GM19025 (cell line): ENCODE results near the gene MTARC1.
A peak's percentile ranks its signal among the peaks of the same experiment; 100 is the strongest.

Source experiments
- ATAC-seq: cut with Tn5 transposase; IDR thresholded peaks from one replicate; pipeline ENCODE4 v1.9.1; 2021; ENCODE audit warnings: mild to moderate bottlenecking, low read depth, moderate library complexity; ENCODE audit not compliant: unreplicated experiment

Gene MTARC1

DNA sequence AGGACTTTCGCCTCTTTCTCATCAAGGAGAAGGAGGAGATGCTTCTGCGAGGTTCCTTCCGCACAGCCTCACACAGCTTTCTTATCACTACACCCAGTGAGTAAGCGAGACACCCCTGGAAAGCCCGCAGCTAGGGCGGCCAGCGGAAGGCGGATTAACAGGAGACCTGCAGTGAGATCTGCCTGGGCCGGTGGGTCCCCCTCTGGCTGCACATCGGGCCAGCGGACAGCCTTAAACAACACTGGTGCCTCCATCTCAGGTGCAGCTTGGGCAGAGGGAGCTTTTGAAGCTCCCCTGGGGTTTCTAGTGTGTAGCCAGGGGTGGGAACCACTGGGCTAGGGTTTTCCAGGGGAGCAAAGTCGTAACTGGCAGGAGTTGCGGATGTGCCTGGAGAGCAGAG lies 17.5 kb upstream of the MTARC1 start:
- ATAC-seq: no peak

DNA sequence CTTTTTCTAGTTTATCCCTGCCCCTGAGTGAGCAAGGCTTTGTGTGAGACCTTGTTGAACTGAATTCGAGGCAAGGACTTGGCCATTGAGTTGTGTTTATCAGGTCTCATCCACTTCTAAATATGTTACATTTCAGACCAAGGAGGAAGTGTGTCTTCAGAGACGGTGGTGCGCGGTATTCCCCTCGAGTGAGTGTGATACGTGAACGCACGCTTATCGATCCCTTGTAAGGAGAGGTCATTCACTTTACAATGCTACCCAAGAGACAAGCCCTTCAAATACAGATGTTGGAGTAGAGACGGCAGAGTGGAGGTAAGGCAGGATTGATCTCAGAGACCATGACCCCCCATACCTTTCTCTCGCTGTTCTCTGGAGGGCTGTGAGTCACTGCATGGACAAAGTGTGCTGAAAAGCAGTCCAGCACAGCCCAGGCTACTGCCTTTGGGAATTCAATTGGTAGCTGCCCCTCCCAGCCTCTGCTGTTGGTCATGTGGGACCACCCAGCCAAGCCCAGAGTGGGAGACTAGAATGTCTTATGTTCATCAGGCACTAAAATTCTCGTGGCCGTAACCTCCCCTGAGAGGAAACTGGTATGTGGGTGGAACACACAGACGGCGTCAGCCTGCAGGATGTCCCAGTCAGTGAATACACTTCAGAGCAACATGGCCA lies 16.3 kb upstream of the MTARC1 start:
- ATAC-seq: peak; percentile 46

DNA sequence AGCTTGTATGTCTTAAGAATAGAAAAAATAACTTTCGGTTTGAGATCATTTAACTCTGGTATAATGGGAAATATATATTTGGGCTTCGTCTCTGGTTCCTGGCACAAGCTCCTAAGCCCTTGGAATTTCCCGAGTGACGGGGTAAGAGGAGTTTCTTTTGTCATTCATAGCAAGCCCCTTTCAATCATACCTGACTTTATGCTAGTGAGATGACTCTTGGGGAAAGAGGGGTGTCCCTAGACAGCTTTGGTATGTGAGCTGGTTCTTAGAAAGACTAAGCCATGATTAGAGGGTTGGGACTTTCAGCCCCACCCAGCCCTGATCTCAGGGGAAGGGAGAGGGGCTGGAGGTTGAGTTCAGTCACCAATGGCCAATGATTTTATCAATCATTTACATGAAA lies 13.9 kb upstream of the MTARC1 start:
- ATAC-seq: peak; percentile 49

DNA sequence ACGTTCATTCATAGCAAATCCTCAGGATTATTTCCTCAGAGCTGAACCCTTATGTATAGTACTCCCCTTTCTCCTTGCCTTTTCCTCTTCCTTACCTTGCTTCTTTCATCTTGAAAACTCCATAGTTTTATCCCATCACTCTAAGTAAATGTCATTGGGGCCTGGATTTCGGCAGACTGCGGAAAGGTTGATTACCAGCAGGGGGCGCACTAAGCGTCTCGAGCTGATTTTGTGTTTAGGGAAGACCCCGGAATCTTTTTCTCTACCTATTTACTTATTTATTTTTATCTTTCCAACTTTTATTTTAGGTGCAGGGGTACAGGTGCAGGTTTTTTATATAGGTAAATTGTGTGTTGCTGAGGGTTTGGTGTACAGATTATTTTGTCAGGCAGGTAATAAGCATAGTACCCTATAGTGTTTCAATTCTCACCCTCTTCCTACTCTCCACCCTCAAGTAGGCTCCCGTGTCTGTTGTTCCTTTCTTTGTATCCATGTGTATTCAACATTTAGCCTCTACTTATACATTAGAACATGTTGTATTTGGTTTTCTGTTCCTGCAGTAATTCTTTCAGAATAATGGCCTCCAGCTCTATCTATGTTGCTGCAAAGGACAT lies 11.4 kb upstream of the MTARC1 start:
- no peak for ATAC-seq

DNA sequence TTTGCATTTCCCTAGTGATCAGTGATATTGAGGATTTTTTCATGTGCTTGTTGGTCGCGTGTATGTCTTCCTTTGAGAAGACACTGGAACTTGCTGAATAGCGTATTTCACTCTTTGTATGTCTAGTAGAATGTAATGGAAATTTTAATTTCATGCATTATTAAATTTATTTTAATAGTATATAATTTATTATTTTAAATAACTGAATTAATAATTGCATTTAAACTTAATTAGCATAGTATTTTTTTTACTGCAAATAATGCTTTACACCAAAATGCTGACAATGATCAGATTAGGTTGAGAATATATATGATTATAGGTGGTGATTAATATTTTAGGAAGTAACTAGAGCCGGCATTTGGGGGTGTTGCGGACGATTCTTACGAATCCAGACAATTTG lies 10.5 kb upstream of the MTARC1 start:
- no peak for ATAC-seq

DNA sequence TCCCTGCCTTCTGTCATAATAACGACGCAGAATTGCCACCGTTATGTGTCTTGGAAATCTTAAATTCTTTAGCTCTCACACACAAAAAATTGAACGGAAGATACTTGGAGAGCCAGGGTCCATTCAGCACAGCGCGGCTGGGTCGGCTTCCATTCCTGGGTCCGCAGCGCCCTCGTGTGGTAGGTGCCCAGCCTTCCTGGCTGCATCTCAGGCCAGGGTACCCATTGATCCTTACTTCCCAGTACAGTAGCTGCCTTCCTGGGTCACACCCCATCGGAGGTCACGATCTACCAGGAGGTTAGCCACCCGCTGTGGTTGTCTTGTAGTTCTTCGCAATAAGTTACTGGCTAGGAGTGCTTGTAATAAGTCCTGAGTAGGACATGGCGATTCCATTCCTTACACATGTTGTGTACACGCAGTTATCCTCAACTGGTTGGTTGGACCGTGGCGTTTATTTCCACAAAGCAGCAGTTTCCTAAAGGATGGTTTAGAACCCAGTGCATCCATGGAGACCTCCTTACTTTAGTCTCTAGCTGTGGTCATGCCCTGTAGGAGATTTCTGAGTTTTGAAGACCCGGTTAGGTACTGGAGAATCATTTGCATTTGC lies 9.9 kb upstream of the MTARC1 start:
- ATAC-seq: peak; percentile 53

DNA sequence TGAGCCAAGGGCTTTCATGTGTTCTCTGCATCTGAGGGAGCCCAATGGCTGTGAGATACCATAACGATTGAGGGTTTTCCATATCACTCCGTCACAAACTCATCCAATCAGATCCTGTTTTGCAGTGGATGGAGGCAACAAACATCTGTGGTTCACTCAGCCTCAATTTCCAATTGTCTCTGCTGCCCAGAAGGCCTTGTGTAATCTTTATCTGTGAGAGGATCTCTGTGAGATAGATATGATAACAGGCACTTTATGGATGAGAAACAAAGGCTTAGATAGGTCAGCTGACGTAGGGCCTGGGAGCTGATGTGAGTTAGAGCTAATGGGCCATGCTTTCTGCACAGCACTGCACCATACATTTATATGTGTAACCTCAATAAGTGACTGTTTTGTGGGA lies 3.3 kb upstream of the MTARC1 start:
- no peak for ATAC-seq

DNA sequence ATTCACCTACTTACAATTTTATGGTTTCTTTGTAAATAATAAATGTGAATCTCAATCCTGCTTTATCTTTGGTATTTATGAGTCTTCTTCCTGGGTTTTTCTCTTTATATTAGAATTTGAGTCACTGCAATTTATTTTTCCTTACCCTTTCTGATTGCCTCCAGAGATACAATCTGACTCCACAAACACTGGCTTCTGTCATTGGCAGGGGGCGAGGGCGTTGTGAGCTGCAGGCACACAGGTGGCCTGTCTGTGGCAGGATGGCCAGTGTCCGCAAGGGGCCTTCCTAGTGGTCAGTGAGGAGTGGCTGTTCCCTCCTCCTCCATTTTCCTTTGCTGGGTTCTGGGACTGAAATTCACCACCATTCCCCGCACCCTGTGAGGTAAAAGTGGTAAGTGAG lies 2.0 kb upstream of the MTARC1 start:
- ATAC-seq: no peak

DNA sequence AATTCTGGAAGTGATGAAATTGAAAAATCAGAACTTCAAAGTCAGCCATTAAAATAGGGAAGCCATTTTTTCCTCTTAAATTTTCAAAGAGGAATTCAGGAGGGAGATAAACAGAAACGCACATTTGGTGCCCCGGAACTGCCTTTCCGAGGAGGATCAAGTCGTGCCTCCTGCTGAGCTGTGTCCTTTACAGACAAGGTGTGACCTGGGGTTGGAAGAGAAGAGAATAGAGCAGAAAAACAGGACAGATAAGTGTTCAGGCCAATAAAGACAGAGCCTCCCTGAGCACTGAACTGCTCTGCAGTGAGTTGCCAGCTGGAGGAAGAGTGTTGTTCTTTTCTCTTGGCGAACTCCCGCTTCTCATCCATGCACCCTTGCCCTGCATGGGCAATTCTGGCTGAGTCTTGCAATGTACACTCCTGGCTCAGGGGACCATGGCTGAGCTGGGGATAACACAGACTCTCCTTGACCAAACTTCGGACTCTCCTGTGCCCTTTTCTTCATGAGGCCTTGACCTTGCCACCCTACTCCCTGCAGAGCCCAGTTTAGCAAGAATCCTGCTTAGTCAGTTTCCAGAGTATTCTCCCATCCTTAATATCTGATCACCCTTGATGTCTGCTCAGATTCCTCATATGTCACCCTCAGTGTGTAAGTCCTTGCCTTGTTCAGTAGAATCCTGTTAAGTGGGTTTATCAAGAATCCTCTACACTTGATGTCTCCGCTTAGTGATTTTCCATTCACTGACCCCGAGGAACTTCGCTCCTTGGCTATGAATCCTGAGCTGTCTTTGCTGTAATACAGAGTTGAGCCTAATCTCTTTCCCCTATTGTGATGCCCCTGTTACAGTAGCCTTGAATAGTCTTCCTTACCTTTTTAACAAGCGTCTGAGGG lies 1.3 kb upstream of the MTARC1 start:
- ATAC-seq: no peak

DNA sequence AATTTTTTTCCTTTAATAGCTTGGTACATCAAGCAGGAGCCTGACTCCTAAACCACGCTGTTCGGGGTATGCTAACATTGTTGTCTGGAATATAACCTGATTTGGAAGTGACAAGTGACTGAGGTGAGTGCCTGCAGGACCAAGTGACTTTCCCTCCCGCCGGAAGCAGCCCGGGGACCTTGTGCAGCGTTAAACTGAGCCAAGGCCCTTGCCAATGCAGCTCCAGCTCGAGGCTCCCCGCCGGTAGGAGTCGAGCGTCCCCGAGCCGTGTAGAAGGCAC lies 716 bp upstream of the MTARC1 start:
- no peak for ATAC-seq

DNA sequence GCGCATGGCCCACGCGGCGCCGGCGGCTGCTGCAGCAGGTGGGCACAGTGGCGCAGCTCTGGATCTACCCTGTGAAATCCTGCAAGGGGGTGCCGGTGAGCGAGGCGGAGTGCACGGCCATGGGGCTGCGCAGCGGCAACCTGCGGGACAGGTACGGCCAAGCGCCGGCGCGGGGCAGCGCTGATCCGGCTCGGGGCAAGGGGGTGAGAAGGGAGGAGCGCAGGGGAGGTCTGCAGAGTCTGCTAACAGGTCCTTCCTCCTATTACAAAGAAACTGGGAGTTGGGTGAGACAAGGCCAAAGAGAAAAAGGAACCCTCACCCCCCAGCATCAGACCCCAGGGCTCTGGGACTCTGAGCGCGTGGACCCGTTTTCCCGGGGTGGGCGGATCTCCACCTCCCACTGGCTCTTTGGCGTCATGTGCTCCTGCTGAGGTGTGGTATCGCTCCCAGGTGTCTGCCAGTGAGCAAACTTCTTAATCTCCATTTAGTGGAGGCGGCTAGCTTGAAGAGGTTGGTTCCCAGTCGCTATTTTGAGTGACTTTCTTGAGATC lies 431 bp downstream of the MTARC1 start:
- ATAC-seq: peak; percentile 32

DNA sequence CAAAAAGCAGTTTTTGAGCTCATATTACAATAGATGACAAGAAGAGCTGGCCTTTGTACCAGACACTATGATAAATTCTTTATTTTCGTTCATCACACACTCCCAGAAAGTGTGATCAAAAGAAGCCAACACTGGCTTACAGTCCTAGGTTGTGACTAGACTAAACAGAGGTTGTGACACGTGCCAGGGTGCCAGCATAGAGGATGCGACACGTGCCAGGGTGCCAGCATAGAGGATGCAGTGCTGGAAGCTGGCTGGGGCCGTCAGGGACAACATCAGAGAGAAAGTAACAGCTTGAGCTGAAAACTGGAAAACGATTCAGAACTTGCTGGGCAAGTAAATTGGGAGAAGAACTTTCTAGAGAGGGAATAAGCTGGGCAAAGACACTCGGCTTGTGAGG lies 2.2 kb downstream of the MTARC1 start:
- ATAC-seq: no peak

DNA sequence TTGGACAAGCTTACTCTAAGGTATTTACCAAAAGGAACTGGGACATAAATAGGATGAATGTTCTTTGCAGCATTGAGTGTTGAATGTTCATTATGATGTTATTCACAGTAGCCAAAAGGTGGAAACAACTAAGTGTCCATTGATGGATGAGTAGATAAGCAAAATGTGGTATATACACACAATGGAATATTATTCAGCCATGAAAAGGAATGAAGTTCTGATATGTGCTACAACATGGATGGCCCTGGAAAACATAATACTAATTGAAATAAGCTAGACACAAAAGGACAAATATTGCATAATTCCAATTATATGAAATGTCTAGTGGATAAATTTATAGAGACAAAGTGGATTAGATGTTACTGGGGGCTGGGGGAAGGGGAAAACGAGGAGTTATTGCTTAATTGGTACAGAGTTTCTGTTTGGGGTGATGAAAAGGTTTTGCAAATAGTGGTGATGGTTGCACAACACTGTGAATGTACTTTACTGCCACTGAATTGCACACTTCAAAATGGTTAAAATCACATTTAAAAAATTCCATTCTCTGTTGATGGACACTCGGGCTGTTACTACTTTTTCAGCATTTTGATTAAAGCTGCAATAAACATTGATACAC lies 2.9 kb downstream of the MTARC1 start:
- no peak for ATAC-seq

DNA sequence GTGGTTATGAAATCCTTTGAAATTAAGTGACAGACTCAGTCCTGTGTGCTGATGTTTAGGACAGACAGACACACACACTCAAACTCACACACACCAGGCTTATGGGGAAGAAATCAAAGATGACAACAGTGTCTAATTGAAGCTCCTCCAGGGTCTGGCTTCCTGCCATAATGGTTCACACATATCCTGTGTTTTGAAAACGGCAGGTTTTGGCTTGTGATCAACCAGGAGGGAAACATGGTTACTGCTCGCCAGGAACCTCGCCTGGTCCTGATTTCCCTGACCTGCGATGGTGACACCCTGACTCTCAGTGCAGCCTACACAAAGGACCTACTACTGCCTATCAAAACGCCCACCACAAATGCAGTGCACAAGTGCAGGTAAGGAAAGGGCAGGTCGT lies 4.6 kb downstream of the MTARC1 start:
- no peak for ATAC-seq

DNA sequence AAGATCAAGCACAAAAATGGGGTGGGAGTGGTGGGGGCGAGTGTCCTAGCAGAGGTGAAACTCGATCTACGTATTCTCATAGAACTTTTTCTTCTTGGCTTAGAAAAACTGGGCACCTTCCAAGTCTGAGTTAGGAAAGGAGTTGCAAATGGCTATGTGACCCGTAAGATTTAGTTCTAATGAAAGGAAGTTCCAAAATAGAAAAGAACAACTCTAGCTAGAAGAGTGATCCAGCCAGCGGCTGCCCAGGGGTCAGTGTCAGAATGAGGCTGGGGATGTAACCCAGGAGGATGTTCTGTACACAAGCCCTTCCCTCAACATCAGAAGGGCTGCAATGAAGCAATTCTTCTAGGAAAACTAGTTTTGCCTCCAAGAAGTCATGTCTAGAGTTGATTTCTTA lies 5.2 kb downstream of the MTARC1 start:
- ATAC-seq: no peak

DNA sequence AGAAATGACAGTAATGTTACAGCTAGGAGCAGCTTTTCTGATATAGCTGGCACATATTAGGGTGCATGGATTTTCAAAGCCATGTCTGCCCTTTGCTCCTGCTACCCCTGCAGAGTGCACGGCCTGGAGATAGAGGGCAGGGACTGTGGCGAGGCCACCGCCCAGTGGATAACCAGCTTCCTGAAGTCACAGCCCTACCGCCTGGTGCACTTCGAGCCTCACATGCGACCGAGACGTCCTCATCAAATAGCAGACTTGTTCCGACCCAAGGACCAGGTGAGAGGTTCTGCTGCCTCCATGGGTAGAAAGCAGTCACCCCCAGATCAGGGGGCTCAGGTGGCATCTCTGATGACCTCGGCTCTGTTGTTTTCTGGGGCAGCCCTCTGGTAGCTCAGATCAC lies 9.8 kb downstream of the MTARC1 start:
- ATAC-seq: no peak

DNA sequence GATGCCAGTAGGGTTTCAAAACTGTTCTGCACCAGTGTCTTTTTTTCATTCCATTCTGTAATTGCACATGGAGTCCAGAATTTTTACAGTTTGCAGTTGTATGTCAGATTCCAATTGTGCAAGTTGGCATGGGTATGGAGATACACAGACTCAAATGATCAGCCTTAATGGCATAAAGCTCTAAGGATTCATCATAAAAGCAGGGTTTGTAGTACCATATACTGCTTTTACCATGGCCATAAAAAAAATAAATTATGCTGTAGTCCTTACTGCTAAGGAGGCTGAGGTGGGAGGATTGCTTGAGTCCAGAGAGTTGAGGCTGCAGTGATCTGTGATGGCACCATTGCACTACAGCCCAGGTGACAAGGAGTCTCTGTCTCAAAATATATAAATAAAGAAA lies 10.3 kb downstream of the MTARC1 start:
- ATAC-seq: no peak

DNA sequence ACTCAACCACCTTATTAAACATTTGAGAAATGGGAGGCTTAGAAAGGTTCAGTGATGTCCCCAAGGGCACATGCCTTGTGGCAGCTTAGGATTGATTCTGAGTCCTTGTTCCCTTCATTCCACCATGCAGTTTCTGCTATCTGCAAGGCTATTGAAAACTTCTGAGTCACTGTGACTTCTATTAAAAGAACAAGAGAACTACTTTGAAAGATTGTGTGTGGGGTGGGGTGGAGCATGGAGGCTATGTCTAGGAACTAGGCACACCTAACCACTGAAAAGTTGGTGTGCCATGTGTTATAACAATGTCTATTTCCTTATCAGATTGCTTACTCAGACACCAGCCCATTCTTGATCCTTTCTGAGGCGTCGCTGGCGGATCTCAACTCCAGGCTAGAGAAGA lies 10.8 kb downstream of the MTARC1 start:
- ATAC-seq: no peak

DNA sequence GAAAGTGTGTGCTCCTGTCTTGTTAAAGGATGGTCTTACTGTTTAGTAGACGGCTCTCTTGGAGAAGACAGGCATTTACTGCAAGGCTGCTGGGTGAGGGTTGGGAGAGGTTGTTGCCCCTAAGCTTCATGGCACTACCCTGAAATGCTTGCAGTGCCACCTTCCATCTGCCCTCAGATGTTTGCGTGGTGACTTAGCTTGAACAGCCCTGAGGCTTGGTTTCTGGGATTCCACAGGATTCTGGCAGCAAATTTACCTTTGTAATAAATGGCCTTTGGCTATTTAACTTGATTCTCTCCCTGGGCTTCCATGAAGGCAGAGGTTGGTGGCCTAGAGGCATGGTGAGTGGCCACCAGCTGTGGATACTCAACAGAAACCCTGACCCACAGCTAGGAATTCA lies 11.6 kb downstream of the MTARC1 start:
- no peak for ATAC-seq

DNA sequence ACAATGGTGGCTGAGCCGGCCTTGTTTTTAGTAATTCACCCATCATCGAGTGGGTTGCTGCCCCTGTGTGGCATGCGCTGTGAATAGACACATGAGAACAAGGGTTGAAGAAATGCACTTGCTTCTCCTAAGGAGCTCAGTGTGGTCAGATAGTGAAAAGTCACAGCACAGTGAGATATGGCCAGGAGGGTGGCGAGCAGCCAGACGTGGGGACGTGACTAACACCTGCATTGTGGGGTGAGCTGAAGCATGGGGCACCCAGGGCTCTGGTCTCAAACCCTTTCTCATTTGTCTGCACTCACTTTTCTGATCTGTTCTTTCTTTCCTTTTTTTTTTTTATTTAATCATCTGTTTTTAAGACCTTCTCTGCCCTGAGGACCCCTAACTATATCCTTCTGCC lies 13.5 kb downstream of the MTARC1 start:
- ATAC-seq: no peak
